SH-SY5Y (cell line): ENCODE results near the gene NOL6.

Experiments used
- GATA2 ChIP-seq: IDR thresholded peaks from 2 replicates; pipeline ENCODE4 v1.6.1; 2011; ENCODE audit warnings: mild to moderate bottlenecking, low read depth, low read length
- GATA3 ChIP-seq: IDR thresholded peaks from 2 replicates; pipeline ENCODE4 v1.6.1; 2011; ENCODE audit warnings: low read depth, mild to moderate bottlenecking, low read length, moderate library complexity

Gene NOL6

GRCh38 chr9:33442125-33442524 is 31.6 kb downstream of the NOL6 start:
- TF ChIP-seq GATA3: no peak
- no peak for TF ChIP-seq GATA2

- TF ChIP-seq GATA2: no peak
- TF ChIP-seq GATA3: no peak
Measured at GRCh38 chr9:33440609-33441008, 33.1 kb downstream of the NOL6 start.

- TF ChIP-seq GATA3: no peak
- no peak for TF ChIP-seq GATA2
Measured at GRCh38 chr9:33440204-33440603, 33.5 kb downstream of the NOL6 start.

GRCh38 chr9:33439731-33440130 is 34.0 kb downstream of the NOL6 start:
- TF ChIP-seq GATA3: no peak
- TF ChIP-seq GATA2: no peak

- TF ChIP-seq GATA2: no peak
- TF ChIP-seq GATA3: no peak
Measured at GRCh38 chr9:33438926-33439680, 34.6 kb downstream of the NOL6 start.

- no peak for TF ChIP-seq GATA2
- TF ChIP-seq GATA3: no peak
Measured at GRCh38 chr9:33437898-33438297, 35.8 kb downstream of the NOL6 start.

GRCh38 chr9:33437205-33437604 is 36.5 kb downstream of the NOL6 start:
- TF ChIP-seq GATA2: no peak

GRCh38 chr9:33436445-33436844 is 37.3 kb downstream of the NOL6 start:
- TF ChIP-seq GATA2 (no peak), GATA3 (no peak)

GRCh38 chr9:33435821-33436277 is 37.9 kb downstream of the NOL6 start:
- no peak for TF ChIP-seq GATA2
- TF ChIP-seq GATA3: no peak

GRCh38 chr9:33434317-33435105 is 39.2 kb downstream of the NOL6 start:
- no peak for TF ChIP-seq GATA2
- no peak for TF ChIP-seq GATA3

GRCh38 chr9:33433871-33434270 is 39.9 kb downstream of the NOL6 start:
- no peak for TF ChIP-seq GATA3
- TF ChIP-seq GATA2: no peak

GRCh38 chr9:33431420-33431819 is 42.3 kb downstream of the NOL6 start:
- no peak for TF ChIP-seq GATA3
- TF ChIP-seq GATA2: no peak

GRCh38 chr9:33430942-33431341 is 42.8 kb downstream of the NOL6 start:
- TF ChIP-seq GATA3 (no peak), GATA2 (no peak)

- TF ChIP-seq GATA3: no peak
- no peak for TF ChIP-seq GATA2
Measured at GRCh38 chr9:33429256-33429985, 44.3 kb downstream of the NOL6 start.

GRCh38 chr9:33426843-33427293 is 46.9 kb downstream of the NOL6 start:
- TF ChIP-seq GATA2 (no peak), GATA3 (no peak)
